A673 (cell line): Measurements from ENCODE around the gene HERC2.
"Not testable (repeated sequence)": the region's sequence is repeated elsewhere in the genome, so short reads cannot be mapped to it uniquely, and the experiment has no call there.

Experiments
- CTCF ChIP-seq: fragments of 300-800, 200-600 bp; sonication (generic); conservative IDR thresholded peaks from 2 replicates; pipeline ENCODE4 v1.5.1; 2017; ENCODE audit warnings: low read depth, mild to moderate bottlenecking, antibody characterized with exemption, low read length, moderate library complexity, mixed read lengths
- EZH2 ChIP-seq: fragments of 200-600 bp; sonication (generic); IDR thresholded peaks from 2 replicates; pipeline ENCODE4 v1.6.1; 2017; ENCODE audit warnings: borderline replicate concordance, low read depth, mild to moderate bottlenecking, mixed read lengths, antibody characterized with exemption, low read length; ENCODE audit not compliant: poor library complexity, severe bottlenecking

DNA sequence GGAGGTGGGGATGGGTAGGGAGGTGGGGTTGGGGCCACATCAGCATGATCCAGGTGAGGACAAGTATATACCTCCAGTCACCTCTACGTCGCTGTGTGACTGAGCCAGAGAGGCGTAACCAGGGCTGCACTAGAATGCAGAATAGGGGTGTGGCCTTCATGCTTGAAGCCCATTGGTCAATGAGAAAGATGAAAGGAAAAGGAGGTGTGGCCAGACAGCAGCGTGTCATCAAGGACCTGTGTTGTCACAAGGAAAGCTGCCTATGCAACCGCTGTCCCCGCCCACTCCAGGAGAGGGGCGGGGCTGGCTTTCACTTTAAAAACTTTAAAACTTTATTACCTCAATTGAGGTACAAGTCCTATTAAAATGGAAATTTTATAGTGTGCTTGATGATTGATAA is 36.0 kb upstream of the HERC2 start, which contains the start of gene GOLGA6L24:
- TF ChIP-seq CTCF, EZH2: not testable (repeated sequence)
